ENCODE results near the gene CBX1. TPM values are rescaled to one million over a fixed set of nuclear protein-coding genes. Genes with fewer than 3 reads are reported as not detected.

Gene CBX1
- total and polyA plus RNA-seq, 2 of the 4 experiments (the other 2 are of a cell fraction): 35.0 to 54.9 TPM

GRCh38 chr17:48051706-48052486 lies 49.4 kb downstream of the CBX1 start:
- Histone ChIP-seq H3K4ac (ENCODE audit: low read depth, low read length) (peak overlapping the region; percentile 28), H3K36me3 (ENCODE audit: control insufficient read depth, insufficient read depth, low read length) (peaks cover 44% of the 10 kb centered on the region), H3K27ac (ENCODE audit: insufficient read depth, low read length) (peak overlapping the region; percentile 57; the same call in 1 of the 2 replicates), H2BK20ac (ENCODE audit: low read depth, low read length) (no peak overlapping the region), H3K9me3 (ENCODE audit: control insufficient read depth, insufficient read depth, low read length) (no peaks in the 10 kb centered on the region), H3K18ac (ENCODE audit: low read depth, low read length) (no peak overlapping the region; the same call in 1 of the 2 replicates), H2AFZ (replicated peaks; ENCODE audit: low read length, poor library complexity) (no peak overlapping the region), H3K23ac (ENCODE audit: low read depth, low read length) (0 out of 2 replicates have a peak overlapping the region, but pooled peaks have one; percentile 35), H3K9me1 (ENCODE audit: insufficient read depth, low read length) (peaks cover 48% of the 10 kb centered on the region), H4K20me1 (ENCODE audit: insufficient read depth, low read length) (peaks cover 55% of the 10 kb centered on the region), H3K9ac (ENCODE audit: low read depth, low read length) (0 out of 2 replicates have a peak overlapping the region, but pooled peaks have one; percentile 9), H3K14ac (replicated peaks; ENCODE audit: low read depth, low read length) (peak overlapping the region; percentile 75; the same call in 1 of the 2 replicates), H2AK5ac (ENCODE audit: low read depth, low read length) (peak overlapping the region; percentile 36; the same call in 1 of the 2 replicates), H4K8ac (ENCODE audit: low read depth in 2 of 2, low read length in 2 of 2) (no peak overlapping the region), H3K56ac (ENCODE audit: extremely low read depth, insufficient read depth, low read length) (no peak overlapping the region), H2AK9ac (replicated peaks; ENCODE audit: low read depth, low read length, poor library complexity) (peak overlapping the region; percentile 89), H2BK15ac (ENCODE audit: low read depth, low read length) (no peak overlapping the region), H3K4me3 (ENCODE audit: insufficient read depth, low read depth, low read length) (no peak overlapping the region), H3K4me1 (ENCODE audit: control insufficient read depth, insufficient read depth, low read length) (peaks cover 50% of the 10 kb centered on the region), H3K79me1 (ENCODE audit: low read depth in 1 of 2, low read length in 2 of 2) (peaks cover 41 to 89% of the 10 kb centered on the region in 2 experiments), H3K4me2 (ENCODE audit: low read depth, low read length) (peak overlapping the region; percentile 68), H3K27me3 (ENCODE audit: control insufficient read depth, insufficient read depth, low read length) (no peaks in the 10 kb centered on the region), H2BK5ac (ENCODE audit: low read depth, low read length, poor library complexity, severe bottlenecking) (no peak overlapping the region), H2BK120ac (ENCODE audit: low read depth, low read length) (no peak overlapping the region), H4K5ac (ENCODE audit: low read depth, low read length) (no peak overlapping the region), H4K91ac (ENCODE audit: insufficient read depth, low read depth, low read length) (no peak overlapping the region)
- peak; percentile 68 for DNase-seq
- BruUV-seq (replicated peaks): no TSS peak
- intact Hi-C loops (cut with micrococcal nuclease) (loop anchor here (2.0 kb wide), 1 partner anchor 15 kb away; the partner anchor contains the start of gene COPZ2), in situ Hi-C loops (cut with MboI; ENCODE audit: low sequenced_read_pairs) (no loop called here), dilution Hi-C loops (cut with HindIII; ENCODE audit: low sequenced_read_pairs, unreplicated experiment) (no loop called here)
- no CpG with 5 or more reads among the region's 5 CpGs for WGBS, 2 experiments (ENCODE audit: extremely low coverage in 2 of 2, insufficient read length in 1 of 2)
- TF ChIP-seq BHLHE40 (IDR thresholded peaks at IDR 0.05; ENCODE audit: low read depth, low read length): peak; percentile 40; the same call in 1 of the 2 replicates
- no peak for TF ChIP-seq FOS (IDR thresholded peaks at IDR 0.05; ENCODE audit: low read depth, low read length)
- no peak for TF ChIP-seq CHD1 (IDR thresholded peaks at IDR 0.05; ENCODE audit: low read depth, low read length)
- no peak for TF ChIP-seq MAFK (IDR thresholded peaks at IDR 0.05; ENCODE audit: low read depth, low read length)
- TF ChIP-seq, protein P1, sequence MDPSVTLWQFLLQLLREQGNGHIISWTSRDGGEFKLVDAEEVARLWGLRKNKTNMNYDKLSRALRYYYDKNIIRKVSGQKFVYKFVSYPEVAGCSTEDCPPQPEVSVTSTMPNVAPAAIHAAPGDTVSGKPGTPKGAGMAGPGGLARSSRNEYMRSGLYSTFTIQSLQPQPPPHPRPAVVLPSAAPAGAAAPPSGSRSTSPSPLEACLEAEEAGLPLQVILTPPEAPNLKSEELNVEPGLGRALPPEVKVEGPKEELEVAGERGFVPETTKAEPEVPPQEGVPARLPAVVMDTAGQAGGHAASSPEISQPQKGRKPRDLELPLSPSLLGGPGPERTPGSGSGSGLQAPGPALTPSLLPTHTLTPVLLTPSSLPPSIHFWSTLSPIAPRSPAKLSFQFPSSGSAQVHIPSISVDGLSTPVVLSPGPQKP (IDR thresholded peaks at IDR 0.05; ENCODE audit: borderline replicate concordance, low read depth, low read length): no peak
- no peak for TF ChIP-seq MAZ (IDR thresholded peaks at IDR 0.05; ENCODE audit: borderline replicate concordance, low read depth, low read length)
- peak; percentile 91 for TF ChIP-seq MXI1 (IDR thresholded peaks at IDR 0.05; ENCODE audit: borderline replicate concordance, low read depth, low read length)
- TF ChIP-seq, protein P2, sequence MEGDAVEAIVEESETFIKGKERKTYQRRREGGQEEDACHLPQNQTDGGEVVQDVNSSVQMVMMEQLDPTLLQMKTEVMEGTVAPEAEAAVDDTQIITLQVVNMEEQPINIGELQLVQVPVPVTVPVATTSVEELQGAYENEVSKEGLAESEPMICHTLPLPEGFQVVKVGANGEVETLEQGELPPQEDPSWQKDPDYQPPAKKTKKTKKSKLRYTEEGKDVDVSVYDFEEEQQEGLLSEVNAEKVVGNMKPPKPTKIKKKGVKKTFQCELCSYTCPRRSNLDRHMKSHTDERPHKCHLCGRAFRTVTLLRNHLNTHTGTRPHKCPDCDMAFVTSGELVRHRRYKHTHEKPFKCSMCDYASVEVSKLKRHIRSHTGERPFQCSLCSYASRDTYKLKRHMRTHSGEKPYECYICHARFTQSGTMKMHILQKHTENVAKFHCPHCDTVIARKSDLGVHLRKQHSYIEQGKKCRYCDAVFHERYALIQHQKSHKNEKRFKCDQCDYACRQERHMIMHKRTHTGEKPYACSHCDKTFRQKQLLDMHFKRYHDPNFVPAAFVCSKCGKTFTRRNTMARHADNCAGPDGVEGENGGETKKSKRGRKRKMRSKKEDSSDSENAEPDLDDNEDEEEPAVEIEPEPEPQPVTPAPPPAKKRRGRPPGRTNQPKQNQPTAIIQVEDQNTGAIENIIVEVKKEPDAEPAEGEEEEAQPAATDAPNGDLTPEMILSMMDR (conservative IDR thresholded peaks at IDR 0.05; ENCODE audit: low read depth, low read length): 0 out of 2 replicates have a peak, but pooled peaks have one; percentile 12
- TF ChIP-seq, protein P3, sequence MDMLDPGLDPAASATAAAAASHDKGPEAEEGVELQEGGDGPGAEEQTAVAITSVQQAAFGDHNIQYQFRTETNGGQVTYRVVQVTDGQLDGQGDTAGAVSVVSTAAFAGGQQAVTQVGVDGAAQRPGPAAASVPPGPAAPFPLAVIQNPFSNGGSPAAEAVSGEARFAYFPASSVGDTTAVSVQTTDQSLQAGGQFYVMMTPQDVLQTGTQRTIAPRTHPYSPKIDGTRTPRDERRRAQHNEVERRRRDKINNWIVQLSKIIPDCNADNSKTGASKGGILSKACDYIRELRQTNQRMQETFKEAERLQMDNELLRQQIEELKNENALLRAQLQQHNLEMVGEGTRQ (IDR thresholded peaks at IDR 0.05; ENCODE audit: low read depth, low read length): no peak
- no peak for TF ChIP-seq RAD21 (IDR thresholded peaks at IDR 0.05; ENCODE audit: low read length)
- TF ChIP-seq NFE2L2 (IDR thresholded peaks at IDR 0.05; ENCODE audit: low read depth, low read length): no peak
- ChIA-PET POLR2A (ENCODE audit: unreplicated experiment) (no interaction called here), CTCF (interaction anchor here (1.5 kb wide), 1 partner anchor 17 kb away, joined by 5 read pairs; no protein-coding TSS in a partner anchor)
- no peak for ATAC-seq (ENCODE audit: low read depth)
